ENCODE measurements around the gene PPP1R14D.

- TF ChIP-seq, protein P1, sequence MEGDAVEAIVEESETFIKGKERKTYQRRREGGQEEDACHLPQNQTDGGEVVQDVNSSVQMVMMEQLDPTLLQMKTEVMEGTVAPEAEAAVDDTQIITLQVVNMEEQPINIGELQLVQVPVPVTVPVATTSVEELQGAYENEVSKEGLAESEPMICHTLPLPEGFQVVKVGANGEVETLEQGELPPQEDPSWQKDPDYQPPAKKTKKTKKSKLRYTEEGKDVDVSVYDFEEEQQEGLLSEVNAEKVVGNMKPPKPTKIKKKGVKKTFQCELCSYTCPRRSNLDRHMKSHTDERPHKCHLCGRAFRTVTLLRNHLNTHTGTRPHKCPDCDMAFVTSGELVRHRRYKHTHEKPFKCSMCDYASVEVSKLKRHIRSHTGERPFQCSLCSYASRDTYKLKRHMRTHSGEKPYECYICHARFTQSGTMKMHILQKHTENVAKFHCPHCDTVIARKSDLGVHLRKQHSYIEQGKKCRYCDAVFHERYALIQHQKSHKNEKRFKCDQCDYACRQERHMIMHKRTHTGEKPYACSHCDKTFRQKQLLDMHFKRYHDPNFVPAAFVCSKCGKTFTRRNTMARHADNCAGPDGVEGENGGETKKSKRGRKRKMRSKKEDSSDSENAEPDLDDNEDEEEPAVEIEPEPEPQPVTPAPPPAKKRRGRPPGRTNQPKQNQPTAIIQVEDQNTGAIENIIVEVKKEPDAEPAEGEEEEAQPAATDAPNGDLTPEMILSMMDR (IDR thresholded peaks at IDR 0.05 in 2 of 3, conservative IDR thresholded peaks at IDR 0.05 in 1 of 3; ENCODE audit: borderline replicate concordance in 1 of 3, insufficient read depth in 1 of 3, low read depth in 2 of 3, low read length in 2 of 3), result no peak
- TF ChIP-seq POLR2A (IDR thresholded peaks at IDR 0.05; ENCODE audit: borderline replicate concordance, extremely low read depth, insufficient read depth, insufficient read length), result no peak
- no peak for TF ChIP-seq EZH2 (IDR thresholded peaks at IDR 0.05)
- no peak for TF ChIP-seq CBX3 (IDR thresholded peaks at IDR 0.05; ENCODE audit: low read depth)
- TF ChIP-seq, protein P2, sequence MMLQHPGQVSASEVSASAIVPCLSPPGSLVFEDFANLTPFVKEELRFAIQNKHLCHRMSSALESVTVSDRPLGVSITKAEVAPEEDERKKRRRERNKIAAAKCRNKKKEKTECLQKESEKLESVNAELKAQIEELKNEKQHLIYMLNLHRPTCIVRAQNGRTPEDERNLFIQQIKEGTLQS (IDR thresholded peaks at IDR 0.05), result no peak
- TF ChIP-seq SIN3A (IDR thresholded peaks at IDR 0.05; ENCODE audit: low read depth), result no peak
These were observed 25.4 kb downstream of the PPP1R14D start for GRCh38 chr15:40803076-40803475.

All from HCT116 (cell line).